HCT116 (cell line): ENCODE measurements around the gene FGF18. TPM values are rescaled to one million over a fixed set of nuclear protein-coding genes. Genes with fewer than 3 reads are reported as not detected.

Experiments used
- ATAC-seq: fragments of 200-7000 bp; cut with Tn5 transposase; 2 replicates; pipeline ENCODE4 v1.9.1; 2020; ENCODE audit warnings: mild to moderate bottlenecking, moderate library complexity
- BruUV-seq: library from RNA; stranded (reverse); fragments of 400-500 nt; replicated peaks from 2 replicates; lab custom pipeline; 2021; lab: Mats Ljungman, UMichigan
- CTCF ChIA-PET: fragments of 300-600 bp; sonication (Branson Sonifier 250); formaldehyde crosslinking; loops from one replicate; lab custom pipeline; 2021; ENCODE audit warnings: antibody characterized with exemption; lab: Charles Lee
- POLR2A ChIA-PET: fragments of 300-600, 350-600 bp; sonication (Branson Sonifier 250); formaldehyde crosslinking; loops from one replicate; lab custom pipeline; 2021; ENCODE audit warnings: antibody characterized with exemption; lab: Charles Lee
- RAD21 ChIA-PET, 2 experiments: fragments of 300-600 bp; sonication (Branson Sonifier 250); formaldehyde crosslinking; loops; one replicate each; lab custom pipeline; 2023; ENCODE audit warnings: low total read pairs in 2 of 2; ENCODE audit not compliant: uncharacterized antibody in 2 of 2, unreplicated experiment in 2 of 2, low non-redundant PET in 1 of 2; lab: Charles Lee
- DNase-seq: peaks from one replicate; pipeline ENCODE4 v3.0.0-alpha.2; 2010; ENCODE audit warnings: low read depth, low spot score
- H2AFZ ChIP-seq: fragments of 200-600 bp; shearing (Covaris generic), sonication (generic); 2 replicates; pipeline ENCODE4 v1.6.1; 2017; ENCODE audit warnings: low read depth, mixed run types, mixed read lengths, antibody characterized with exemption, low read length; ENCODE audit not compliant: poor library complexity, severe bottlenecking
- H3K27ac ChIP-seq: 2 replicates; pipeline ENCODE4 v1.5.1; 2012; ENCODE audit warnings: low read depth, low read length
- H3K27me3 ChIP-seq: fragments of 200-600 bp; sonication (generic); 2 replicates; pipeline ENCODE4 v1.6.1; 2016; ENCODE audit warnings: mixed run types, low read length, mixed read lengths; ENCODE audit not compliant: insufficient read depth
- H3K36me3 ChIP-seq, 2 experiments: fragments of 200-500 bp in 1 of 2; fragments of 200-600 bp in 1 of 2; sonication (Bioruptor generic) in 1 of 2; sonication (generic) in 1 of 2; 2 replicates each; pipeline versions ENCODE4 v1.5.1 to v1.6.1; 2014 to 2016; ENCODE audit warnings: low read length in 2 of 2, inconsistent platforms in 1 of 2, mixed read lengths in 1 of 2, mixed run types in 1 of 2; ENCODE audit not compliant: insufficient read depth in 2 of 2, control insufficient read depth in 1 of 2
- H3K4me1 ChIP-seq, 2 experiments: fragments of 200-600 bp in 1 of 2; sonication (generic) in 1 of 2; 2 replicates each; pipeline versions ENCODE4 v1.5.1 to v1.6.1; 2012 to 2017; ENCODE audit warnings: low read length in 2 of 2, inconsistent platforms in 1 of 2, mild to moderate bottlenecking in 1 of 2, mixed read lengths in 1 of 2, mixed run types in 1 of 2, moderate library complexity in 1 of 2; ENCODE audit not compliant: insufficient read depth in 2 of 2, control insufficient read depth in 1 of 2
- H3K4me2 ChIP-seq: fragments of 200-600 bp; sonication (generic); 2 replicates; pipeline ENCODE4 v1.6.1; 2017; ENCODE audit warnings: mixed run types, low read length, mixed read lengths
- H3K4me3 ChIP-seq, 2 experiments: fragments of 200-600 bp in 1 of 2; sonication (generic) in 1 of 2; replicated peaks in 1 of 2; 2 replicates each; pipeline ENCODE4 v1.5.1; 2011 to 2016; ENCODE audit warnings: low read length in 2 of 2, control low read depth in 1 of 2, low read depth in 1 of 2, mild to moderate bottlenecking in 1 of 2, mixed read lengths in 1 of 2, mixed run types in 1 of 2
- H3K79me2 ChIP-seq: fragments of 200-600 bp; sonication (generic); 2 replicates; pipeline ENCODE4 v1.6.1; 2017; ENCODE audit warnings: mild to moderate bottlenecking, mixed run types, low read length, moderate library complexity, mixed read lengths; ENCODE audit not compliant: insufficient read depth
- H3K9ac ChIP-seq: fragments of 200-600 bp; sonication (generic); 2 replicates; pipeline ENCODE4 v1.6.1; 2016; ENCODE audit warnings: low read length, mixed read lengths
- H3K9me2 ChIP-seq: fragments of 200-600 bp; sonication (generic), shearing (Covaris generic); 2 replicates; pipeline ENCODE4 v1.6.1; 2017; ENCODE audit warnings: mixed run types, mild to moderate bottlenecking, moderate library complexity; ENCODE audit not compliant: insufficient read depth
- H3K9me3 ChIP-seq, 2 experiments: fragments of 200-500 bp in 1 of 2; fragments of 200-600 bp in 1 of 2; sonication (Bioruptor generic) in 1 of 2; sonication (generic) in 1 of 2; 2 replicates each; pipeline ENCODE4 v1.6.1; 2014 to 2017; ENCODE audit warnings: low read length in 2 of 2, mixed read lengths in 2 of 2, inconsistent platforms in 1 of 2, low read depth in 1 of 2, mild to moderate bottlenecking in 1 of 2, mixed run types in 1 of 2, moderate library complexity in 1 of 2; ENCODE audit not compliant: control insufficient read depth in 1 of 2, insufficient read depth in 1 of 2
- H4K20me1 ChIP-seq: fragments of 200-600 bp; sonication (generic), shearing (Covaris generic); 2 replicates; pipeline ENCODE4 v1.6.1; 2017; ENCODE audit warnings: mixed run types, mild to moderate bottlenecking, moderate library complexity; ENCODE audit not compliant: insufficient read depth
- CEBPB ChIP-seq: IDR thresholded peaks from 2 replicates; pipeline ENCODE4 v1.6.1; 2012; ENCODE audit warnings: low read depth
- CTCF ChIP-seq, 3 experiments: fragments of 200-600 bp in 1 of 3; sonication (generic) in 1 of 3; IDR thresholded peaks in 2 of 3; conservative IDR thresholded peaks in 1 of 3; 2 replicates each; pipeline ENCODE4 v1.5.1; 2012 to 2017; ENCODE audit warnings: low read depth in 2 of 3, low read length in 2 of 3, antibody characterized with exemption in 1 of 3, borderline replicate concordance in 1 of 3, control low read depth in 1 of 3, mild to moderate bottlenecking in 1 of 3, mixed read lengths in 1 of 3, mixed run types in 1 of 3, moderate library complexity in 1 of 3; ENCODE audit not compliant: insufficient read depth in 1 of 3
- EGR1 ChIP-seq: IDR thresholded peaks from 2 replicates; pipeline ENCODE4 v1.6.1; 2012; ENCODE audit warnings: low read depth
- ELF1 ChIP-seq: IDR thresholded peaks from 2 replicates; pipeline ENCODE4 v1.6.1; 2012; ENCODE audit warnings: low read depth, borderline replicate concordance
- EZH2 ChIP-seq: fragments of 200-600 bp; sonication (generic); IDR thresholded peaks from 2 replicates; pipeline ENCODE4 v1.6.1; 2017; ENCODE audit warnings: antibody characterized with exemption, mixed run types
- EZH2phosphoT487 ChIP-seq: fragments of 200-600 bp; IDR thresholded peaks from 2 replicates; pipeline ENCODE4 v1.6.1; 2018; ENCODE audit warnings: antibody characterized with exemption, borderline replicate concordance
- FOSL1 ChIP-seq: IDR thresholded peaks from 2 replicates; pipeline ENCODE4 v1.6.1; 2012; ENCODE audit warnings: low read depth
- MAX ChIP-seq: IDR thresholded peaks from 2 replicates; pipeline ENCODE4 v1.6.1; 2012
- POLR2A ChIP-seq: IDR thresholded peaks from 2 replicates; pipeline ENCODE4 v1.7.0; 2011; ENCODE audit warnings: borderline replicate concordance; ENCODE audit not compliant: insufficient read depth, insufficient read length; ENCODE audit errors: extremely low read depth
- RAD21 ChIP-seq: IDR thresholded peaks from 2 replicates; pipeline ENCODE4 v1.6.1; 2012; ENCODE audit warnings: low read depth, mild to moderate bottlenecking
- SIN3A ChIP-seq: IDR thresholded peaks from 2 replicates; pipeline ENCODE4 v1.6.1; 2012; ENCODE audit warnings: low read depth
- SP1 ChIP-seq: IDR thresholded peaks from 2 replicates; pipeline ENCODE4 v1.6.1; 2012; ENCODE audit warnings: low read depth
- SRF ChIP-seq: IDR thresholded peaks from 2 replicates; pipeline ENCODE4 v1.6.1; 2012; ENCODE audit warnings: low read depth
- TCF7L2 ChIP-seq: IDR thresholded peaks from 2 replicates; pipeline ENCODE4 v1.7.0; 2011; ENCODE audit warnings: borderline replicate concordance, inconsistent platforms; ENCODE audit not compliant: insufficient read depth, insufficient read length; ENCODE audit errors: extremely low read depth
- YY1 ChIP-seq: IDR thresholded peaks from 2 replicates; pipeline ENCODE4 v1.6.1; 2011; ENCODE audit warnings: low read length, low read depth, moderate library complexity, mild to moderate bottlenecking; ENCODE audit not compliant: insufficient replicate concordance; ENCODE audit errors: extremely low read depth
- ZBTB33 ChIP-seq: IDR thresholded peaks from 2 replicates; pipeline ENCODE4 v1.6.1; 2011; ENCODE audit warnings: mild to moderate bottlenecking, low read length, moderate library complexity; ENCODE audit not compliant: insufficient replicate concordance; ENCODE audit errors: extremely low read depth
- ZFX ChIP-seq: fragments of 450-650 bp; IDR thresholded peaks from 2 replicates; pipeline ENCODE4 v1.6.1; 2017
- intact Hi-C: fragments of 100-400 bp; cut with micrococcal nuclease; formaldehyde crosslinking; loops from 2 replicates; pipeline ENCODE4 v1.10.0; 2022
- total RNA-seq: library from RNA; stranded (reverse); gene quantifications from one replicate; pipeline ENCODE4 v1.2.1, GENCODE V29; 2021; ENCODE audit not compliant: unreplicated experiment
- TF ChIP-seq, protein P1 (sequence below): IDR thresholded peaks from 2 replicates; pipeline ENCODE4 v1.6.1; 2012

The FGF18 gene
- total RNA-seq, 1 experiment from 2014 or later, result 0.96 TPM

DNA sequence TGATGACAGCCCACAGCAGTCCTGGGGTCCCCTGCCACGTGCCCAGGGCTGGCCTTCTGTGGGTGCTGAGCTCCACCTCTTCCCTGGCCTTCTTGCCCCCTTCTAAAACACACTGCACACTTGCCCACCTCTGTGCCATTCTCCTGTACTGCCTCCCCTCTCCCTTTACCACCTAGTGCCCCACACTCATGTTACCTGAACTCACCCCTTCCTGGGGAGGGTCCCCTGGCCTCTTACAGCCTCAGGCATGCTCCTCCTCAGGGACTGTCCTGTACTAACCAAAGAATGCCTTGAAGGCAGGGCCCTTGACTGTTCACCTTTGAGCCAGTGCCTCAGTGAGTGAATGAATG is 60.3 kb downstream of the FGF18 start:
- CTCF ChIA-PET, result no interaction called here
- H2AFZ ChIP-seq, result no peak overlapping the region
- no peak overlapping the region for H3K9ac ChIP-seq
- no peaks in the 10 kb centered on the region for H3K4me1 ChIP-seq
- H3K27ac ChIP-seq, result no peak overlapping the region
- H3K79me2 ChIP-seq, result no peaks in the 10 kb centered on the region
- ATAC-seq (no peak), DNase-seq (no peak)
- H3K4me2 ChIP-seq, result no peak overlapping the region
- no TSS peak for BruUV-seq
- H4K20me1 ChIP-seq, result no peaks in the 10 kb centered on the region
- no peaks in the 10 kb centered on the region for H3K36me3 ChIP-seq
- no peak overlapping the region for H3K4me3 ChIP-seq
- RAD21 ChIA-PET, result no interaction called here
- POLR2A ChIA-PET, result no interaction called here
- intact Hi-C loops, result no loop called here
- H3K27me3 ChIP-seq, result no peaks in the 10 kb centered on the region
- no peaks in the 10 kb centered on the region for H3K9me3 ChIP-seq
- no peaks in the 10 kb centered on the region for H3K9me2 ChIP-seq
- no peak for TF ChIP-seq ZFX
- no peak for TF ChIP-seq EZH2phosphoT487
- TF ChIP-seq MAX, result no peak
- no peak for TF ChIP-seq ELF1
- no peak for TF ChIP-seq FOSL1
- no peak for TF ChIP-seq SRF
- TF ChIP-seq CEBPB, result no peak
- TF ChIP-seq POLR2A, result no peak
- TF ChIP-seq SIN3A, result no peak
- no peak for TF ChIP-seq EGR1
- TF ChIP-seq RAD21, result no peak
- no peak for TF ChIP-seq SP1
- no peak for TF ChIP-seq ZBTB33
- TF ChIP-seq YY1, result no peak
- no peak for TF ChIP-seq EZH2
- TF ChIP-seq, protein P1, sequence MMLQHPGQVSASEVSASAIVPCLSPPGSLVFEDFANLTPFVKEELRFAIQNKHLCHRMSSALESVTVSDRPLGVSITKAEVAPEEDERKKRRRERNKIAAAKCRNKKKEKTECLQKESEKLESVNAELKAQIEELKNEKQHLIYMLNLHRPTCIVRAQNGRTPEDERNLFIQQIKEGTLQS, result no peak
- no peak for TF ChIP-seq TCF7L2
- no peak for TF ChIP-seq CTCF (IDR thresholded peaks at IDR 0.05 in 2 of 3, conservative IDR thresholded peaks at IDR 0.05 in 1 of 3; ENCODE audit: borderline replicate concordance in 1 of 3, insufficient read depth in 1 of 3, low read depth in 2 of 3, low read length in 2 of 3)
